ENCODE measurements around the gene OSTN.

GRCh38 chr3:191303596-191303995 is 104.6 kb downstream of the OSTN start:
- TF ChIP-seq CTCF (IDR thresholded peaks at IDR 0.05; ENCODE audit: poor library complexity, severe bottlenecking) = no peak
- no peak for TF ChIP-seq EP300 (conservative IDR thresholded peaks at IDR 0.05; ENCODE audit: poor library complexity, severe bottlenecking)
- no peak for TF ChIP-seq RAD21 (conservative IDR thresholded peaks at IDR 0.05)
- no peak for TF ChIP-seq TAF1 (IDR thresholded peaks at IDR 0.05; ENCODE audit: low read depth)
- TF ChIP-seq REST (IDR thresholded peaks at IDR 0.05; ENCODE audit: borderline replicate concordance) = no peak
- no peak for TF ChIP-seq POLR2AphosphoS5 (IDR thresholded peaks at IDR 0.05)
- TF ChIP-seq EZH2 (IDR thresholded peaks at IDR 0.05; ENCODE audit: borderline replicate concordance, insufficient read depth, low read length, poor library complexity, severe bottlenecking) = no peak

Data from neural cell (in vitro differentiated cells).